MV-4-11 (cell line): ENCODE results near the gene MTHFS.

Experiments
- DNase-seq: peaks from one replicate; lab custom pipeline; 2025; lab: John Stamatoyannopoulos, UW

The MTHFS gene

DNA sequence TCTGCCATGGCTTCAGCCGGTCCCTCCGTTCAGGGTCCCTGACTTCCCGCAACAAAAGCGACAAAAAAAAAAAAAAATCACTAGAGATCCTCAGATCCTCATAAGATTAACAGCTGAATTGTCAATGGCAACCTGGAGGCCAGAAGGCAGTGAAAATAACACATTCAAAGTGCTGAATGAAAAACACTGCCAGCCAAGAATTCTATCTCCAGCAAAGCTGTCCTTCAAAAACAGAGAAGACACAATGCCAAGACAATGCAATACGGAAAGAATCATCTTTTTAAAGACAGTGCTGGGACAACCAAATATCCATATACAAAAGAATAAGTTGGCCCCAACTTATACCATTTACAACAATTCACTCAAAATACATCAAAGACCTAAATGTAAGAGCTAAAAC lies 21.6 kb downstream of the MTHFS start:
- DNase-seq: no peak

DNA sequence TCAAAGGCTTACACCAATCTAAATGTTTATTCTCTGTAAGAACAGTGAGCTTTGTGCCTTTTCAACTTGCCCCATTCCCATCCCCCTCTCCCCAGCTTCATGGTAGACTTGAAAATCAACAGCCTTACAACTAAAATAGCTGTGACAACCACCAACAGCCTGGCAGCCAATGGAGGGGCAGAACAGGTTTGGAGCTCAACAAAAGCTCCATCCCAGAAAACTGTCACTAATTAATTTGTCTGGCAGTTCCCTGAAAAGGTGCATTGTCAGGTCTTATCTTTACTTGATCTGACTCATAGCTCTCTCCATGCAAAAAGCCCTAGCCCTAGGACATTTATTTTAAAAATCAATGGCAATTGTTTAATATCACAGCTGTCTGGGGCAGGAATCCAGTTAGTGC lies 22.6 kb downstream of the MTHFS start:
- DNase-seq: no peak

DNA sequence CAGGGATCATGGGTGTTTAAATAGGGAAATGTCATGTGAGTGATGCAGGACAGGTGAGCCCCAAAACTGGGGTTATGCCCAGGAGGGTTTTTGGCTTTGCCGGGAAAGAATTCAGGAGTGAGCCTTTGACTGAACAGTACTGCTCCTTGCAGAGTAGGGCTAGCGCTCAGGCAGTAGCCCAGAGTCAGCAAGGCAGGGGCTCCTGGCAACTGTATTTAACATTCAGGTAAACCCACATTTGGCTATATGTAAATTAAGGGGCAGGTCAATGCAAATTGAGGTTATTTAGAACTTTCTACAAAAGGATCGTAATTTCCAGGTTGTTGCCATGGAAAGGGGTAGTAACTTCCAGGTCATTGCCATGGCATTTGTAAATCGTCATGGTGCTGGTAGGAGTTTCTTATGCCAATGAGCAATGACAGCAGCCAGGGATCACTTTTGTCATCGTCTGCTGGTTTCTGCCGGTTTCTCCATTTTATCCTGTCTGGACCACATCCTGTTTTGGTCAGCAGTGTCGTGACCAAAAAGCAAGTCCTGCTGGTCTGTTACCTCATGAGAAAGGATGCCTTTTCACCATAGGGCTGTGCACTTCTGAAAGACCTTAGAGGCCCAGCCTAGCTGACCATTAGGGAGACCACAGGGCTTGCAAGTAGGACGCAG lies 24.3 kb downstream of the MTHFS start:
- peak; percentile 99 for DNase-seq

DNA sequence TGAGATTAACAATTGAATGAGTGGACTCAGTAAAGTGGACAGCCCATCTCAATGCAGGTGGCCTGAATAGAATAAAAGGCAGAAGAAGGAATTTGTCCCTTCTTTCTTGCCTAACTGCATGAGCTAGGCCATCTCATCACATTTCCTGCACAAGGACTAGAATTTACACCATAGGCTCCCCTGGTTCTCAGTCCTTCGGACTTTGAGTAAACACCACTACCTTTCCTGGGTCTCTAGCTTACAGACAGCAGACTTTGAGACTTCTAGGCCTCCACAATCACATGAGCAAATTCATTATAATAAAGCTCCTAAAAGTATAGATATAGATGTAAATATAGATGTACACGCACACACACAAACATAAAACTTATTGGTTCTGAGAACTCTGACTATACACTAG lies 28.3 kb downstream of the MTHFS start:
- DNase-seq: no peak

DNA sequence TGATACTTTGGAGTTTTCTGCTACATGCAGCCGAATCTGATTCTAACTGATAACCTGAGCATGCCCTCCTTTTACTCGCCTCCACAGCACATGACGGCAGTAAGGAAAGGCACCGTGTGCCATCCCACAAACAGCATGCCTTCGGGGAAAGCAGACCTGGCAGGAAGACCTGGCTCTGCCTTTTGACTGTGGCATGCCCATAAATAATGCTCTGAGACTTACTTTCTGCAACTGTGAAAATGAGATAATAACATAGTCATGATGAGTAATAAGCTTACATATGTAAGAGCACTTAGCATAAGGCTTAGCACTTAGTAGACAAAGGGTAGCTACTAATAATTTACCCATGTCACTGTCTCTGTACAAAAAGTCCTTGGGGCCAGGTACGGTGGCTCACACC lies 32.9 kb downstream of the MTHFS start:
- DNase-seq: no peak

DNA sequence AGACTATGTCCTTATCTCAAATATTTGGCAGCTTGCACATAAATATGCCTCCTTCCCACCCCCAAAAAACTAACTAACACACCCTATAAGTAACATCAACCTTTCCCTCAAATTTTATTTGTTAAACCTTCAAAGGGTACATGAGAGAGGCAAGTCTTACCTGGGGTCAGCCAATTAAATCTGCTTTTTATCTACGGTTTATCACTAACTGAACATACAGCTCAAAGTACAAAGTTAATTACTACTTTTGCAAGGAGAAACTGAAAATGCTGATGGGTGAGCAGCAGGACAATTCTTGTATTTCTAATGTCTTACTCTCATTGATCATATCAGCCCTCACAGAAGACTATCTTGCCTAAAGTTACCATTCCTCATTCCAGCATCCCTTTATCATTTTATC lies 34.6 kb downstream of the MTHFS start:
- no peak for DNase-seq

DNA sequence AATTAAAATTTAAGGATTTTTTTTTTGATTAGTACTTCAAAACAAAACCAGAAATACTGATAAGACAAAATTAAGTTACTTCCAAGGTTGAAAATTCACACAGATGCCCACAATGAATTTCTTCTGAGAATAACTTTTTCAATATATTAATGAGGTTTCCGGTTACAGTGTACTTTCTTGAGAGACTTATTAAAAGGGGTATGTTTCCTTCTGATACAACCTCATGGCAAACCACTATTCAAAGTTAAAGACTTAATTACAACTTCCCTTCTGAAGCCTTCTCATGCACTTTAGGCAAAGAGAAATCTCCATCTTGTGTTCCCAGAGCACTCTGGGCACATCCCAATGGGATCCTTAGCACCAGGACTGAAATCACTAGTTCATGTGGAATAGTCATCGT lies 36.2 kb downstream of the MTHFS start:
- DNase-seq: no peak

DNA sequence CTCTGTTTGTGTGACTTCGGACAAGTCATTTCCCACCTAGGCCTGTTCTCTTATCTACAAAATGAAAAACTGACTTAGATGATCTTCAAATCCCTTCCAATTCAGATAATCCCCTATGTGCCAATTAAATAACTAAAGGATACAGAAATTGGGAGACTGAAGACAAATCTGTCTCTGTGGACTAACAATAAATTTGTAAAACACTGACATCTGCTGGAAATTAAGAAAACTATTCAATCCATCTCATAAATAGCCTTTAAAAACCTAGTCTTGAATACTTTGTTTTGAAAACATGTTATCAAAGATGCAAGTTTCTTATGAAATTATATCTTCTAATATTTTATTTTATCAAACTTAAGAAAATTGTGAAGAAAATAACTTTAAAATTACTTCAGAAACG lies 38.3 kb downstream of the MTHFS start:
- DNase-seq: peak; percentile 24

DNA sequence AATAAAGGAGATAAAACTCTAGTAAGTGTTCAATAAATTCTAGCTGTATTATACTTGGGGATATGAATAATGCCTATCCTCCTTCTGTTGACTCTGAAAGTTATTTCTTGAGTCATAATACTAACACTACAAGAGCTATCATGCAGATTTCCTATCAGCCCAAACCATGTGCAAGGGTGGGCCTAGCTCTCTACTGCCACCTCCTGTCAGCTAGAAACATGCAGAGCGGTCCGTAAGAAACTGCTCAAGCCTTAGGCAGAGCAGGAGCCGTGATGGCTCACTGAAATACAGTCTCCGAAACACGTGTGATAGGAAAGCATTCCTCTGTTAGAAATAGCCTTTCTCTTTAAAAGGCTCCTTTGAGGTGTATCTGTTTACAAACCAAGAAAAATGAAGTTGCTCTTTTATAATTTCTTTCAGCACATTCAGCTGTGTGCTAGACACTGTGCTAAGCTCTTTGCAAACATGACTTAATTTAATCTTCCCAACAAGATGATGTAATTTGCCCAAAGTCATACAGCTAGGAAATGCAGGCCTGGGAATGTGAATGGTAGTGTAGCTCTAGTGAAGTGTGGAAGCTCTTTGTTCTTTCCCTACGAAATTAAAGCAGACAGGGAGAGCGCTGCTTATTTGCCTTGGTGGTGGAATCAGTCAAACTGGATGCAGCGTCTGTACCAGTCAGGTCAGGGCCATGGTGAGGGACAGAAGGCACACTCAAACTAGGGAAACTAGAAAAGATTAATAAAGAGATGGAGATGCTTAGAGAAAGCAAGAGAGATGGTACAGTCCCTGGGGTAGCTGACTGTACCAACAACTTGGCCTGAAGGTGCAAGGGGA lies 43.1 kb downstream of the MTHFS start:
- DNase-seq: peak; percentile 67

DNA sequence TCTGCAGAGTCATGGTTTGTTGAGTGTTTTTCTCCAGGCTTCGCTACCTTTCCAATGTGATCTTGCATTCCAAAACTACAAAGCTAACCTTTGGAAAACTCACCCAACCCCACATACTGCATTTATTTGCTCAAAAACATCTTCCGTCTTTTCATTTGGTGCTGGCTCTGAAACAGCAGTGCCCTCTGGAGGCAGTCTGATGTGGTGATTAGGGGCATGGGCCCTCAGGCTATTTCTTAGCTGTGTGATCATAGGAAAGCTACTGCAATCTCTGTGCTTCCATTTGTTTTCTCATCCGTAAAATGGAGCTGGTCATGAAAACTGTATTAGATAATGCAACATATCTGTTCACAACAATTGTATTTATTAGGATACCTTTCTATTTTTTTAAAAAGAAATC lies 47.0 kb downstream of the MTHFS start:
- peak; percentile 14 for DNase-seq

DNA sequence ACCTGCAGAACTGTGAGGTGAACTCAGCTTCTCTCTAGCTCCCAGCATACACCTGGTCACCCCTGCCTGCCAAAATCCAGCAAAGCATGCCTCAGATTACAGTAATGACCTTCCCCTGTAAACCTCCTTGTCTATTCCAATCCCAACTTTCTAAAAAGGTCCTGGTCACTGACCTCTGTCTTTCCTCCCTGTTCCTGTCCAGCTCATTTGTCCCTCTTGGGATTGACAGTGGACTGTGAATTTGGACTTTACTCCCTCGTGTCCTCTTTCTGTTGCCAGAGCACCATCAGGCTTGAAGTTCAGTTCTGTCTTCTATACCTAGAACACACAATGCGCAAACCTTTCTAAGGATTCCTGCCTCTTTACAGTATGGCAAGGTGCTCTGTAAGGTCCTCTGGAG lies 50.3 kb downstream of the MTHFS start:
- DNase-seq: no peak

DNA sequence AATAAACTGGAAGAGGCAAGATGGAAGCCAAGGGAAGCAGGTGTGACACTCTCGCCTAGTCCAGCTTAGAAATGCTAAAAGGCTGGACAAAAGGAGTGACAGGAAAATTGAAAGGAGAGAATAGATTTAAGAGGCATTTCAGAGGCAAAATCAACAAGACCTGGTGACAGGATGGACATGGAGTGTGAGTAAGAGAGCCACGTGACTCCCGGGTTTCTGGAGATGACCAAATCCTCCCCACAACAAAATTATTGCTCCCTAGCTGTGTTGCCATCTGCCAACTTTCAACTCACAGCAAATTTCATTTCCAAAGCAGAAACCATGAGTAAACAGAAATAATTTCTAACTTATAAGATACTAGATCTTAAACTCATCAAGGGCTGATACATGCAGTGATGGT lies 52.6 kb downstream of the MTHFS start:
- no peak for DNase-seq

DNA sequence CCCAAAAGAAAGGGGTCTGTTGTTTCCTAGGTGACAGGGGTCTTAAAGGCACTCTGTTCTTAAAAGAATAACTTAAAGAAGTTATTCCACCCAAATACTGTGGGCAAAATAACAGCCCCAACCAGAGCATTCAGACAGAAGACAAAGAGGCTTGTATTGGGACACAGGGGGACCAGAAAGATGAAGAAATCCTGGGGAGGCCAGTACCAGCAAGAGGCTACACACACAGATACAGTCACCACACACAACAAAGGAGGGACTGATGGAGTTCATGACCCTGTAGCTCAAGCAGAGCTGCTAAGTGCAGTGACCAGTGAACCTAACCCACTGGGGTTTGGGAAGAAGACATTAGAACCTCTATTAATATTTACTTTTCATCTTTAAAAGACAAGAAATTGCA lies 59.0 kb downstream of the MTHFS start:
- DNase-seq: no peak

DNA sequence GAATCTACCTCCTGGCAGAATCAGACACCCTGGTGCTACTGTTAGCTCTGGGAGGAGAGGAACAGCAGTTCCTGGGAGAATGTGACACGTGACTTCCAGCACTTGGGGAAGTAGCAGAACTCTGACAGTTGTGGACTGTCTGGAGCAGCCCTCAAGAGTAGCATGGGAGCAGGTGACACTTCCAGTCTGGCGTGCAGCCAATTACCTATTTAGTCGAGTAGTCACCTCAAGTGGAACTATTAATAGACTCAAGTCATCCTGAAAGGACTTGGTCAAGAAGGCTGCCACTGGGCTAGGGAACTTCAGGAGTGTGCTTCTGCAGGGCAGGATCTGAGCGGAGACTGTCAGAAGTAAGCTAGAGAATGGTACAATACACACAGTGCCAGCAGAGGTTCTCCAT lies 62.3 kb downstream of the MTHFS start:
- peak; percentile 21 for DNase-seq

DNA sequence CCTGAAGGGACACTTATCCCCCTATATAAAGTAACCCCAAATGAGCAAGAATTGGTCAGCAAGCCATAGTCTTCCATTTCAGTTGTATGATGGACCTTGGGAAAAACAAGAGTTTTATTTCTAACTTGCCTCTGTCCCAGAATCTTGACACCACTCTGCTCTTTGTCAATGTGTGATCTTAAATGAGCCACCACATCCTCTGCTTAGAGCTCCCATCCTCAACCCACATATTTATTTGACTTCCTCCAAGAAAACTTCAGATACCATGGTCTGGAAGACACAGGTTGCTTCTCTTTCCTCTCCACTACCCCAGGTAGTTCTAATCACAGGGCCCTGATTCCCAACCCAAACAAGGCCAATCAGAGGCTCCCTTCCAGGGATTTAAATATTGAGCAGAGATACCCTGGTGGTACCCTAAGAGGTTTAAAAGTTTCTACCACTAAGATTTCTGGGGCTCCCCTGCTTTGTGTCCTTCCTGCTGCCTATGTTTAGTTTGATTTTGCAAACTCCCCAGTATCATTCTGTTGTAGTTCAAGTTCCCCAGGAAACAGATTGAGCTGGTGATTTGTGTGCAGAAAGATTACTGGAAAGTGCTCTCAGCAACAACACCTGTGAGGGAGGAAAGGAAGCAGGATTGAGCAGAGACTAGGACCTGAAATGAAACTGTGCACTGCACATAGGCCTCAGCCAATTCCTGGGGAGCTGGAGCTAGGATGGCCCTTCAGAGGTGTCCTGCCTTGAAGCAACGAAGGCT lies 64.3 kb downstream of the MTHFS start:
- DNase-seq: no peak

DNA sequence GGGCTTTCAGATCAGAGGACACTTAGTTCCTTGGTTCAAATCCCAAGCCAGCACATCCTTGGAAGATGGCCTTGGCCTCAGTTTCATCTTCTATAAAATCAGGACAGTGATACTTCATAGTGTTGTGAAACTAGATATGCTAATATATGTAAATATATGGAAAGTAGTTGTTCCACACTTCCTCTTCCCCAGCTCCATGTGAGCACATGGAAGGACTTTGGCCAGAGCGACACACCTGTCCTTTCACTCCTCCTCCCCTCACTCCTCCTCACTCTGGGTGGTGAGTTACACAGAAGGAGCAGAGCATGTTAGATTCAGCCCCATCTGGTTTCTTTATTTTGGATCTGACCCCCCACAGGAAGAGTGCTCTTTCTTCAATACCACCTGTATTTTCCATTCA lies 65.2 kb downstream of the MTHFS start:
- no peak for DNase-seq

DNA sequence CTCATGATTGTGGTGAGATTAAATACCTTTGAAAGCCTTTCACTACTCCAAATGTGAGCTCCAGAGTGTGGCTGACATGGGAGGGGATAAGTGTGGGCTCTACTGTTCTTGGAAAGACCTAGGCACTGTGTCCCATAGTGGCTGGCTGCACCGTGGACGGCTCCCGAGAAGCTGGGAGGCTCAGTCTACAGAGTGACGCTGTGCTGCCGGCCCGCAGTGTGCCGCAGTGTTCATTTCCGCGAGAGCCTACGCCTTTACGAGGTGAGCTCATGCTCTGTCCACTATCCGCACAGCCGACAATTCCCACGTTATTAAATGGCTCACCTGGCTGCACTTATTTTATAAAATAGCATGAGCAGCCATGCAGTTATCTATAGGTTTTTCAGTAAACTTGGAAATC lies 66.9 kb downstream of the MTHFS start:
- DNase-seq: no peak

DNA sequence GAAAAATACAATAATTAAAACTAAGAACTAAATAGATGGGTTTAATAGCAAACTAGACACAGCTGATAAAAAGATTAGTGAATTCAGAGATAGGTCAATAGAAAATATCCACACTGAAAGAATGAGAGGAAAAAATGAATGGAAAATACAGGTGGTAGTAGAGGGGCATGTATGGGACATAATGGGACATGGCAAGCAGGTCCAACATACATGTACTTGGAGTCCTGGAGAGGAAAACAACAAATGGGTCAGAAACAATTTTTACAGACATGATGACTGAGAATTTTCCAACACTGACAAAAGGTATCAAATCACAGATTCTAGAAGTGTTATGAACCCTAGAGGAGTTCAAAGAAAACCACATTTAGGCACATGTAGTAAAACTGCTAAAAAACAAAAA lies 68.4 kb downstream of the MTHFS start:
- no peak for DNase-seq

DNA sequence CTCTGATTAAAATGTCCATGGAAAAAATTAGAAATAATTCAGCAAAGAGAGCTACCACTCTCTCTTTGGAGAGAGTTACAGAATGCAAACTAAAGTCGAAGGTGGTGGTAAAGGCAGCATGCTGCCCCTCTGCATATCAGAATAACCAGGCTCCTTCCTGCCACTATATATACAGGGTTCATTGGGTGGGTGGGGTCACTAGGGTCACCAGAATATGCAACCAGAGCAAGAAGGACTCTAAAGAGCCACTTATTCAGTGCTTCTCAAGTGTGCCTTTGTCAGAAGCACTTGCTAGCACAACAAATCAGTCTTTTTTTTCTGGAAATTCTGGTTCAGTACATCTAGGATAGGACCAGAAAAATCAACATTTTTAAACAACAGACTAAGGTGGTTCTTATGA lies 70.0 kb downstream of the MTHFS start:
- no peak for DNase-seq

DNA sequence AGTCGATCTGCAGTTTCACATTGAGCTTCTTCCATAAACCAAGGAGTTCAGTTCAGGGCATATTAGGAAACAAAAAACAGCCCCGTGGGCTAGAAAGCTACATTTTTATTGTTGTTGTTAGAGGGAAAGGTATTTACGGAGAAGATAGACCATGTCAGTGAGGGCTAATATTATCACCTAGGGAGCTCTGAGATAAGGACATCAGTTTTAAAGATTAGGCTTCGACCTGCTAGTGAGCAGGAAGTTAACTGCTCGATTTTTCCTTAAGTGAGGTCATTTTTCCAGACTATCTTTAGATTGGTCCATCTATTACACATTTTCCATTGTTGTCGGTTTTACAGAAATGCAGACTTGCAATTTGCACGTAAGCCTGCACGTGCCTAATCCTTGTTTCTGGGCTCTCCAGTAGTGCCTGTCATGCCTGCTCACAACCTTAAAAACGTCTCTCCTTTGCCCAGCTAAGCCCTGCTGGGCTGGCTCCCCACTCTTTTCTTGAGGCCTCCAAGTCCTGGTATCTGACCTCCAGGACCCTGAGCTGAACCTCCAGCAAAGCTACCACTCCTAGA lies 72.6 kb downstream of the MTHFS start:
- DNase-seq: no peak

DNA sequence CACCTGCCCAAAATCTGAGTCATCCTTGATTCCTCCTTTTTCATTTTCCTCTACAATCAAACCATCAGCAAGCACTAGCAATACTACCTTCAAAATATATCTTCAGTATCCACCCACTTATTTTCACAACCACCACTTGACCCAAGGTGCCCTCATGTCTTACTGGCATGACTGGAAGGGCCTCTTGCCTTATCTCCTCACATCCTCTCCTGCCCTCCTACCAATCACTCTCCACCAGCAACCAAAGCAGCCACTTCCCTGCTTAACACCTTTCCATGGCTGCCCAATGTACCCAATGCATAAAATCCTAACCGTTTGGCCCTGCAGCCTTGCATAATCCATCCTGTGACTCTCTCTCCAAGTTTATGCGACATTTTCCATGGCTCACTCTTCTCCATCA lies 76.0 kb downstream of the MTHFS start:
- no peak for DNase-seq

DNA sequence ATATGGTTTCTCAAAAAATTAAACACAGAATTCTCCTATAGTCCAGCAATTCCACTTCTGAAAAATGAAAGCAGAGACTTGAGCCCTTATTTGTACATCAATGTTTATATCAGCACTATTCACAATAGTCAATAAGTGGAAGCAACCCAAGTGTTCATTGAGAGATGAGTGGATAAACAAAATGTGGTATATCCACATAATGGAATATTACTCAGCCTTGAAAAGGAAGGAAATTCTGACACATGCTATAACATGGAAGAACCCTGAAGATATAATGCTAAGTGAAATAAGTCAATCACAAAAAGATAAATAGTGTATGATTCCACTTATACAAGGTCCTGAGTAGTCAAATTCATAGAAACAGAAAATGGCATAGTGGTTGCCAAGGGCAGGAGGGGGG lies 76.6 kb downstream of the MTHFS start:
- no peak for DNase-seq

DNA sequence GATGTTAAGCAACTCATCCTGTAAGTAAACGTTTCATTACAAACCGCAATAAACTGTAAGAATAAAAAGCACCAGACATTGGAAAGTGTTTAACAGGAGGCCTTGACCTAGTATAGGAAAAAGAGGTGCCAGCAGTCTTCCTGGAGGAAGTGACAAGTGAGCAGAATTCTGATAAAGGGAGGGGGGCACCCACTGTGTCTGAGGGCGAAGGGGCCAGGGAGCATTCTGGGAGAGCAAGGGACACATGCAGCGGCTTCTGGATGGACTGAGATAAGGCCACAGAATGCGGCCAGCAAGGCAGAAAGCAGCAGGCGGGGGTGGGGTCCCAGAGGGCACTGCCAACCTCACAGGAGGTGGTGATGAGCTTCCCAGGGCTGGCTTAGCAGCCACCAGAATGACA lies 80.2 kb downstream of the MTHFS start:
- no peak for DNase-seq
